HG03520 (cell line): ENCODE measurements around the gene DLGAP1.

Source experiments
- ATAC-seq: cut with Tn5 transposase; IDR thresholded peaks from one replicate; pipeline ENCODE4 v1.9.1; 2021; ENCODE audit warnings: mild to moderate bottlenecking, moderate library complexity; ENCODE audit not compliant: unreplicated experiment

DLGAP1 gene

GRCh38 chr18:4016391-4017049 is 438.6 kb downstream of the DLGAP1 start:
- ATAC-seq = peak; percentile 41

DNA sequence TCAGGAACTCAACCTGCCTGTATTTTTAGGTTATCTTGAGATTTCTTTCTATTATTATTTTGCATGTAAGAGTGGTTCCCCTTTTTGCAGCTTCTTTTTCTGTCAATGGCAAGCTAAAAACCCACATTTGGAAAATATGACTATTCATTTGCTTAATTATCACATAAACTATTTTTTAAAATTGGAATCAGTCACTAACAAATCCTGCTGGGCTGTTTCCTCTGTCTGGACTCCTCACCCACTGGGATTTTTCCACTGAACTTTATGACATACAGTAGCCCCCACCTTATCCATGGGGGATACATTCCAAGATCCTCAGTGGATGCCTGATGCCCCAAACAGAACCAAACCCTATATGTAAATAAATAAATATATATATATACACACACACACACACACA is 447.3 kb downstream of the DLGAP1 start:
- no peak for ATAC-seq

DNA sequence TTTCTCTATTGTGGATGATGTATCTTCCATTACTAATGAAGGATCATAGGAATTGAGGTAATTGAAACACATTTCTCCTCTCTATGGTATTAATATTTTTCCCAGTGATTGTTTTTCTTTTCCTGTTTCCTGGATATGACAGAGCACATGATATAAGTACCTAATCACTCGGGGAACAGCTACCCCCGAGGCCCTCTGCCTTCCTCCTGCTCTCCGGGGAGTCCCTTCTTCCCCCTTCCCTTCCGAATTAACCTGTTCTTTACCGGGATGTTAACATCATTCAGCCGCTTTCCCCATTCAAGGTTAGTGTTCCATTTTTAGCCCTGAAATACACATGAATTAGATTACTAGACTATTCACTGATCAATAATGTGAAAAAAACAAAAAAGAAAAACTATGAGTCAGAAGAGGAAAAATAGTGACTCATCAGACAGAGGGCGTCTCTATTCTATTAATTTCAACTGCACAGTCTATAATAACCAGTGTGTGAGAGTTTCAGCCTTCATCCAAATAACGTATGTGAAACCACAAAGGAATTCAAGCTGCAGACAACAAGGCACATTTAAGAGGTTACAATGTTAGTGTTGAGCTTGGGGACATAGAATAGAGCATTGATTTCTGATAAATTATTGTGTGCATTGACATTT is 450.8 kb downstream of the DLGAP1 start:
- ATAC-seq = no peak

DNA sequence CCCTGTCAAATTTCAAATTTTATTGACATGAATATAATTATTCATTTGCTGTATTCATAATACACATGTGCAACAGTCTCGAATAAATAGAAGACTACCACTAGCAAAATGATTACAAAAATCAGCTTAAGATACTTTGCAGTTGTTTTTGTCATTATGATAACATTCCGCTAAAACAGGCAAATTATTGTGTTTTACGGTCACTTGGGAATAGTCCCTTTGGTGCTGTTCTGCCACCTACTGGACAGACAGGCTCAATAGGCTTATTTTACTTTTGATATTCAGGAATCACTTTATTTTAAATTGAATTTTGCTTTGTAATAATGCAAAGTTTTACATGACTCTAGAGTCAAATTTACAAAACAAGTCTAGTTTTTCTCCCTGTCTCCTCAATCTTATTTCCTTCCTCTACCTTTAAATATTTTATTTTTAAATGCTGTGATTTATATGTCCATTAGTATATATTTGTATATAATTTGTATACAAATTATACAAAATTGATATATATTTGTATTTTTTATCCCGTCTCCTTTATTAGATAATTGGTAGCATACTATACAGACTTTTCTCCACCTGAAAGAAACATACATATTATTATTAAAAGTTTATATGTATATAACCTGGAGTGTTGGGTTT is 456.3 kb downstream of the DLGAP1 start:
- ATAC-seq = no peak

GRCh38 chr18:3995476-3996102 is 459.5 kb downstream of the DLGAP1 start:
- ATAC-seq = peak; percentile 61

DNA sequence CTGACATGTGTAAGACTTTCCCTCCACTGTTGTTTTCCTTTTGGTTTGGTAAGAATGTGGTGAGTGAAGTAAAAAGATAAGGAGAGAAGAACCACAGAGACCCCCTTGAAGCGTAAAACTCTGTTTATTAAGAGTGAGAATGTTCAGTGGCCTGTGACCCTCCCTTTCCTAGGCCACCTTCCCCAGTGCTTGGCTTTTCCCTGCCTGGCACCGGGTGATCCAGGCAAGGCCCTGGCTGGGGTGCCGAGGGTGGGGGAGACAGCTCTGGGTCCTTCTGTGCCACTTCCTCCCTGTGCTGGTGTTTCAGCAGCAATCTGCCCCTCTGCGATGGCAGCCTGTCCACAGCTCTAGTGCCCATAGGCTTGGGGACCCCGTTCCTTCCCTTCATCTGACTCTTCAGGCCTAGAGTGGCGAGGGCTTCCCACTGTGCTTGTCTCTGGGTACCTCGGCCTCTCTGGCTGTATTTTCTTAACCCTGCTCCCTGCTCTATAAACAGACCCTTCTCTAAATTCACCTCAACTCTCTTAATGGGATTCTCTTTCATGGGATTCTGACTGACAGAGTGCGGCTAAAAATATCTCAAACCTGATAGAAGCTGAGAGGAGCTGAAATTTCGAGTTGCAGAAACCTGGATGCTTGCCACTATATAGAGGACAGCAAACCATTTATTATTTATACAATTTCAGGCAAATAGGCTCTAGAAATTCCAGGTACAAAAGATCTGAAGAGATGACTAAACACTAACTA is 461.0 kb downstream of the DLGAP1 start:
- ATAC-seq = no peak

DNA sequence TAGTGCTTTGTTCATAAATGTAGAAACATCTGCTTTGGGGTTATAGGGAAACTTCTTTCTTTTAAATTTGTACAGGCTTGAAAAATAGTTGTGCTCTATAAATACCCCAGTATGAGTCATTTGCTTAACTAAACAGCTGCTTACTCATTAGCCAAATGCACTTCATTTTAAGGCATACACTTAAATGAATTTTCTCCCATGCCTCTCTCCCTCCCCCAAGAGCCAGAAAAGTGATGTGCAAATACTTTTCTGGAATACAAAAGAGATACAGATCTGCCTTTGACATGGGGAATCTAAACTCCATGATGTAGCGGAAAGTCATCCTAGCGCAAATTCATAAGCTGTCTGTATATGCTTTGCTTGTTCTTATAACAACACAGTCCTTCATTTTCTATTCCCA is 469.4 kb downstream of the DLGAP1 start:
- no peak for ATAC-seq

DNA sequence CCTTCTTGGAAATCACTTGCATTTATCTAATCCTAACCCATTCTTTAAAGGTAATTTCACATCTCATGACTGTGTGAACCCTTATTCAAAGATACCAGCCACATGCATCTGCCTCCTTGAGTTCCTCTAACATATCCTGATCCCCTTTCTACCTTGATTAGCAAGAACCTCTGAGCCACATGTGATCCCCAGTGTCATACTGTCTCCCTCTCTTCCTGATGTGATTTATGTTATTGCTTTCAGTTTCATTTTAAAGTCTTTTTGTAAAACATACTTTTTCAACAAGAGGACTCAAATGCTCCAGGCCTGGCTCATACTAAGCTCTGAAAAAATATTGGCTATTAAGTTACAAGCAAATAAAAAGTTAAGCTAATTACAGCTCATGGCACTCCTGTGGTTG is 470.1 kb downstream of the DLGAP1 start:
- ATAC-seq = no peak

DNA sequence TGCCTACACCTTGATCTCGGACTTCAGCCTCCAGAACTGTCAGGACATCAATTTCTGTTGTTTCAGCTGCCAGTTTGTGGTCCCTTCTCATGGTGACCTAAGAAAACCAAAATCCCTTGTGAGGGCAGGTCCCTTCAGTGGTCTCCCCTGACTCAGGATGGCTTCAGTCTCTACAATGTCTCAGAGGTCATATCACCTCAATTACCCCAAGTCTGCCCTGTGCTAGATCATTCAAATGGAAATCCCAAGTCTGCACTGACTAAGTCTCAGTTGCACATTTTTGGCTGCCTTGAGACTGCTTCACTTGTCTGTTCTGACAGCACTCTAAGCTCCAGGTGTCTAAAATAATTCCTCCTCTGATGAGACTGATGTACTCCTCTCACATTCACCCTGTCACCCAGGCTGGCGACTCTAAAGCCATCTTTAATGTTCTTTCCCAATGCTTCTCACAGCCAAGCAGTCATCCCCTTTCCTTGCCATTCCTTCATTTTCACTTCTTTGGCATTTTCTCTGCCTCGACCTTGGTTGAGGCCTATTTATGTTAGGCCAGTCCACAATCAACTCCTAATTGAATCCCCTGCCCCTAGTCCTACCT is 470.8 kb downstream of the DLGAP1 start:
- ATAC-seq = no peak

- ATAC-seq = no peak
Measured at GRCh38 chr18:3983351-3983969, 471.6 kb downstream of the DLGAP1 start.

GRCh38 chr18:3982541-3982940 is 472.6 kb downstream of the DLGAP1 start:
- no peak for ATAC-seq

DNA sequence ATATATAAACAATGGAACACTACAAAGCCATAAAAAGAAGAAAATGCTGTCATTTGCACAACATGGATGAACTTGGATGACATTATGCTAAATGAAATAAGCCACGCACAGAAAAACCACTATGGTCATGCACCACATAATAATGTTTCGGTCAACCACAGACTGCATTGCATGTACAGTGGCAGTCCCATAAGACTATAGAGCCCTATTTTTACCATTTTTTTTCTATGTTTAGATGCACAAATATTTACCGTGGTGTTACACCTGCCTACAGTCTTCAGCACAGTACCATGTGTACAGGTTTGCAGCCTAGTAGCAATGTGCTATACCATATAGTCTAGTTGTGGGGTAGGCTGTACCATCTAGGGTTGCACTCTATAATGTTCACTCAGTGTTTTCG is 476.1 kb downstream of the DLGAP1 start:
- no peak for ATAC-seq

- ATAC-seq = no peak
Measured at GRCh38 chr18:3973191-3973850, 481.8 kb downstream of the DLGAP1 start.

DNA sequence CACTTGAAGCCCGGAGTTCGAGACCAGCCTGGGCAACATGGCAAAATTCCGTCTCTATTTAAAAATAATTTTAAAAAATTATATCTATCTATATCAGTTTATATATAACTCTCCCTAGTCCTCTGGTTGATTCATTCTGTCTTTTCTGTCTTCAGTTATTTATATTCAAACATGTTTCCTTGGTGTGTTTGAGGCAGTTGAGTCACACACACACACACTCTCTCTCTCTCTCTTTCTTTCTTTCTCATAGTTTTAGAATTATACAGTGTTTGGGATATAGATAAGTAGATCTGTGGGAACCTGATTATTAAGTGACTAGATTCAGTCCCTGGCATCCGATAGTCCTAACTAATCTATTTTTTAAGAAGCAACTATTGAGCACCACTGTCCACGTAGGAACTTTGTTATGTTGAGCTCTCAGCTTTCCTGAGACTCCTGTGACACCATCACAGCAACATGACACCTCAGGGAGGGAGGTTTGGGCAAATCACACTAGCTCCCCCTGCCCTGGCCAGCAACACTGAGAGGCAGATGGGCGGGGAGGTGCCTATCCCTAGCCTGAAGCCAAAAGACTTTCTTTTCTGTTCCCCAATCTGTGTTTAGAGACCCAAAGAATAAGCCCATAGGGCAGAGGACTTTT is 482.7 kb downstream of the DLGAP1 start:
- ATAC-seq = no peak

DNA sequence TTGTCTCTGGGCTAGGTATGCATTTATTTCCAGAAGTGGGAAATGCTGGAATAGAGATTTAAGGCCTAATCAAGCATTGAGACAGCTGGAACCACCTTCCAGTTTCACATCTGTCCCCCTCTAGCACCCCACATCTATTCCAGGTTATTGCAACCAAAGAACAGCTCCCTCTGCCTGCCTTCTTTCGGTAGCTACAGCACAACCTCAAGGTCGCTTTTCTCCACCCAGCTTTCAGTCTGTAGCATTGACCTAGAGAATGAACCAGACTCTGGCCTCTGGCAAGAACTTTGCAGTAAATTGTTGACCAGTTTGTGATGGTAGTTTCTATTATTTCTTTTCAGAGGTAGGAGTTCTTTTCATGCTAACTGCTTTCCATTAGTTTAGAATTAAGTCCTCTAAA is 484.2 kb downstream of the DLGAP1 start:
- ATAC-seq = no peak

- ATAC-seq = no peak
Measured at GRCh38 chr18:3967359-3968180, 487.5 kb downstream of the DLGAP1 start.

DNA sequence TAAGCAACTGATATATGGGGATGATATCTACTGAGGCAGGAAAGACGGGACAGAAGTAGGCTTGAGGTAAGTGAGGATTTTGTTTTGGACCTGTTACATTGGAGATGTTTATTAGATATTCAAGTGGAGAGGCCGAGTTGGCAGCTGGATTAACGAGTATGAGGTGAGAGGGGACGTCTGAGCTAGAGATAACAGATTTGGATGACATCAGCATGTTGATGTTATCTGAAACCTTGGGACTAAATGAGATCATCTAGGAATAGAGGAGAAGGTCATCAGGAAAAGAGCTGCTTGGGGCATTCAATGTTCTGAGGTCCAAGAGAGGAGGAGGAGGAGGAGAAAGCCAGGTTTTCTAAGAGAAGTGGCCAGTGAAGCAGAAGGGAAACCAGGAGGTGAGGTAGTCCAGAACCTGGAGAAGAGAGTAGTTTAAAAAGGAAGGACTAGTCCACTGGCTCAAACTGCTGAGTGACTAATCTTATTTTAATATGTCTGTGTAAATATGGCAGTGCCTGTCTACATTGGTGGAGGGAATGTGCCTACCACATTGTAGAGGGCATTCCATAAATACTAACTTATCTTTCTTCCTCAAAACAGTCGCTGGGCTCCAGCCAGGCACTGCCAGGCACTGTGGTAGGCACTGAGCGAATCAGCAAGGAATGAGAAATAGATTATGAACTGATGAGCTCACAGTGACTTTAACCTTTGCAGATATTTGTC is 488.3 kb downstream of the DLGAP1 start:
- ATAC-seq = no peak

DNA sequence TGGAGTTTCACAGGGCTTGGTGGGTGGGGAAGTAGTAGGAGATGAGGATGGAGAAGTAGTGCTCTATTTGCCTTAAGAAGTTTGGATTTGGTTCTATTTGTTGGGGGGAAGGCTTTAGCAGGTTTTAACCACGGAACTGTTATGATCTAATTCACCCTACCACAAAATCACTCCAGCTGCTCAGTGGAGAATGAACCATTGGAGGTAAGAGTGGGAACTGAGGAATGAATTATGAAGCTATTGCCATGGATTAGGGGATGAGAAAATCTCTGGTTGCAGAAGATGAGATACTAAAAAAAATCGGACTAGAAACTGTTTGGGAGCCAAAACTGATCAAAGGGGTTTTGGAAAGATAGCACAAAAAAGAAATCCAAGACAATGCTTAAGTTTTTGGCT is 488.9 kb downstream of the DLGAP1 start:
- no peak for ATAC-seq
